Measurements from ENCODE around the gene CPNE6.

DNA sequence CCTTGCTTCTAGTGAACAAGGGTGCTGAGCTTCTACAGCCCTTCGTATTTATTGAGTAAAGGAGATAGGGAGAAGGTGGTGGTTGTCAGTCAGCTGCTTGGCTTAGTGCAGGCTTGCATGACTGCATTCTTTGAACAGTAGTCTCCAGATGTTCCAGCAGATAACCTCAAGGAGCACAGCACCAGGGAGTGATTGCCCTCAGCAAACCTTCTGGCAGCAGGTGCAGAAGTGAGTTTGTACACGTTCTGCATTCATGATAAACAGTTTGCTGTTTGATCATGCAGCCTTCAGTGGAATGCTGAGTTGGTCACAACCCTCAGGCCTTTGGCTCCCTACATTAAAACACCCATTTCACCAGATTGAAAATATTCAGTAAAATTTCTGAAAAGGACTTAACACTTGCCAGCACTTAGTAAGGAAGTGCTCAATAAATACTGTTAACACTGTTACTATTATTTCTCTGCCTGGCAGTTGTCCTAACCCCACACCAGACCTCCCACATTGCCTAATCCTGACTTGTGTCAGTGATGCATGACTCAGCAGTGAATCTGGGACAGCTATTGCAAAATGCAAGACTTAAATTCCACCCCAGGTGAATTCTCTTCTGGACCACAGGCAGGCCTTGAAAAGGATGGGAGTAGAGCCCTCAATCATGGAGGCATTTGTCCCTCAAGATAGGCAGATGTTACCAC is 38.5 kb upstream of the CPNE6 start:
- TF ChIP-seq, protein P1, sequence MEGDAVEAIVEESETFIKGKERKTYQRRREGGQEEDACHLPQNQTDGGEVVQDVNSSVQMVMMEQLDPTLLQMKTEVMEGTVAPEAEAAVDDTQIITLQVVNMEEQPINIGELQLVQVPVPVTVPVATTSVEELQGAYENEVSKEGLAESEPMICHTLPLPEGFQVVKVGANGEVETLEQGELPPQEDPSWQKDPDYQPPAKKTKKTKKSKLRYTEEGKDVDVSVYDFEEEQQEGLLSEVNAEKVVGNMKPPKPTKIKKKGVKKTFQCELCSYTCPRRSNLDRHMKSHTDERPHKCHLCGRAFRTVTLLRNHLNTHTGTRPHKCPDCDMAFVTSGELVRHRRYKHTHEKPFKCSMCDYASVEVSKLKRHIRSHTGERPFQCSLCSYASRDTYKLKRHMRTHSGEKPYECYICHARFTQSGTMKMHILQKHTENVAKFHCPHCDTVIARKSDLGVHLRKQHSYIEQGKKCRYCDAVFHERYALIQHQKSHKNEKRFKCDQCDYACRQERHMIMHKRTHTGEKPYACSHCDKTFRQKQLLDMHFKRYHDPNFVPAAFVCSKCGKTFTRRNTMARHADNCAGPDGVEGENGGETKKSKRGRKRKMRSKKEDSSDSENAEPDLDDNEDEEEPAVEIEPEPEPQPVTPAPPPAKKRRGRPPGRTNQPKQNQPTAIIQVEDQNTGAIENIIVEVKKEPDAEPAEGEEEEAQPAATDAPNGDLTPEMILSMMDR (IDR thresholded peaks at IDR 0.05), result no peak
- TF ChIP-seq POLR2A (IDR thresholded peaks at IDR 0.05; ENCODE audit: low read length) (no peak), SMC3 (IDR thresholded peaks at IDR 0.05) (0 out of 3 replicates have a peak, but pooled peaks have one; percentile 25), ESRRA (IDR thresholded peaks at IDR 0.05; ENCODE audit: borderline replicate concordance, low read length) (no peak), NR3C1 (IDR thresholded peaks at IDR 0.05) (no peak), PHF8 (IDR thresholded peaks at IDR 0.05; ENCODE audit: borderline replicate concordance, low read depth) (no peak), ZSCAN20 (CRISPR knock-in tag; IDR thresholded peaks at IDR 0.05) (no peak), CHD2 (IDR thresholded peaks at IDR 0.05; ENCODE audit: low read length, partially characterized antibody) (no peak), BHLHE40 (IDR thresholded peaks at IDR 0.05; ENCODE audit: low read depth, low read length) (no peak), JUNB (IDR thresholded peaks at IDR 0.05) (peak; percentile 84), MAZ (IDR thresholded peaks at IDR 0.05; ENCODE audit: borderline replicate concordance, low read depth, low read length) (no peak)
- TF ChIP-seq, protein P2, sequence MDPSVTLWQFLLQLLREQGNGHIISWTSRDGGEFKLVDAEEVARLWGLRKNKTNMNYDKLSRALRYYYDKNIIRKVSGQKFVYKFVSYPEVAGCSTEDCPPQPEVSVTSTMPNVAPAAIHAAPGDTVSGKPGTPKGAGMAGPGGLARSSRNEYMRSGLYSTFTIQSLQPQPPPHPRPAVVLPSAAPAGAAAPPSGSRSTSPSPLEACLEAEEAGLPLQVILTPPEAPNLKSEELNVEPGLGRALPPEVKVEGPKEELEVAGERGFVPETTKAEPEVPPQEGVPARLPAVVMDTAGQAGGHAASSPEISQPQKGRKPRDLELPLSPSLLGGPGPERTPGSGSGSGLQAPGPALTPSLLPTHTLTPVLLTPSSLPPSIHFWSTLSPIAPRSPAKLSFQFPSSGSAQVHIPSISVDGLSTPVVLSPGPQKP (IDR thresholded peaks at IDR 0.05; ENCODE audit: low read depth, low read length), result no peak
- TF ChIP-seq, protein P3, sequence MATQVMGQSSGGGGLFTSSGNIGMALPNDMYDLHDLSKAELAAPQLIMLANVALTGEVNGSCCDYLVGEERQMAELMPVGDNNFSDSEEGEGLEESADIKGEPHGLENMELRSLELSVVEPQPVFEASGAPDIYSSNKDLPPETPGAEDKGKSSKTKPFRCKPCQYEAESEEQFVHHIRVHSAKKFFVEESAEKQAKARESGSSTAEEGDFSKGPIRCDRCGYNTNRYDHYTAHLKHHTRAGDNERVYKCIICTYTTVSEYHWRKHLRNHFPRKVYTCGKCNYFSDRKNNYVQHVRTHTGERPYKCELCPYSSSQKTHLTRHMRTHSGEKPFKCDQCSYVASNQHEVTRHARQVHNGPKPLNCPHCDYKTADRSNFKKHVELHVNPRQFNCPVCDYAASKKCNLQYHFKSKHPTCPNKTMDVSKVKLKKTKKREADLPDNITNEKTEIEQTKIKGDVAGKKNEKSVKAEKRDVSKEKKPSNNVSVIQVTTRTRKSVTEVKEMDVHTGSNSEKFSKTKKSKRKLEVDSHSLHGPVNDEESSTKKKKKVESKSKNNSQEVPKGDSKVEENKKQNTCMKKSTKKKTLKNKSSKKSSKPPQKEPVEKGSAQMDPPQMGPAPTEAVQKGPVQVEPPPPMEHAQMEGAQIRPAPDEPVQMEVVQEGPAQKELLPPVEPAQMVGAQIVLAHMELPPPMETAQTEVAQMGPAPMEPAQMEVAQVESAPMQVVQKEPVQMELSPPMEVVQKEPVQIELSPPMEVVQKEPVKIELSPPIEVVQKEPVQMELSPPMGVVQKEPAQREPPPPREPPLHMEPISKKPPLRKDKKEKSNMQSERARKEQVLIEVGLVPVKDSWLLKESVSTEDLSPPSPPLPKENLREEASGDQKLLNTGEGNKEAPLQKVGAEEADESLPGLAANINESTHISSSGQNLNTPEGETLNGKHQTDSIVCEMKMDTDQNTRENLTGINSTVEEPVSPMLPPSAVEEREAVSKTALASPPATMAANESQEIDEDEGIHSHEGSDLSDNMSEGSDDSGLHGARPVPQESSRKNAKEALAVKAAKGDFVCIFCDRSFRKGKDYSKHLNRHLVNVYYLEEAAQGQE (IDR thresholded peaks at IDR 0.05), result no peak
- TF ChIP-seq, protein P4, sequence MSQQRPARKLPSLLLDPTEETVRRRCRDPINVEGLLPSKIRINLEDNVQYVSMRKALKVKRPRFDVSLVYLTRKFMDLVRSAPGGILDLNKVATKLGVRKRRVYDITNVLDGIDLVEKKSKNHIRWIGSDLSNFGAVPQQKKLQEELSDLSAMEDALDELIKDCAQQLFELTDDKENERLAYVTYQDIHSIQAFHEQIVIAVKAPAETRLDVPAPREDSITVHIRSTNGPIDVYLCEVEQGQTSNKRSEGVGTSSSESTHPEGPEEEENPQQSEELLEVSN (IDR thresholded peaks at IDR 0.05; ENCODE audit: borderline replicate concordance, low read depth), result no peak

Measured in A549 (cell line).